H1 (cell line): ENCODE results near the gene PIAS1. TPM values are rescaled to one million over a fixed set of nuclear protein-coding genes. Genes with fewer than 3 reads are reported as not detected.

Experiments used
- CTCF ChIA-PET: fragments of 300-600 bp; sonication (Branson Sonifier 250); formaldehyde crosslinking; loops from one replicate; lab custom pipeline; 2021; ENCODE audit not compliant: partially characterized antibody; lab: Charles Lee
- POLR2A ChIA-PET: fragments of 300-600 bp; sonication (Branson Sonifier 250); formaldehyde crosslinking; loops from one replicate; lab custom pipeline; 2021; ENCODE audit warnings: inconsistent platforms; ENCODE audit not compliant: partially characterized antibody; lab: Charles Lee
- DNase-seq, 2 experiments: peaks; one replicate each; pipeline versions ENCODE4 v3.0.0 to v3.0.0-alpha.2; 2010 to 2022; ENCODE audit warnings: low spot score in 2 of 2, low read depth in 1 of 2, mixed read lengths in 1 of 2
- FAIRE-seq: peaks from 2 replicates; lab custom pipeline; 2011; peaks lifted over from hg19 to GRCh38; lab: Jason Lieb, UNC
- H2AFZ ChIP-seq: 2 replicates; pipeline ENCODE4 v1.8.1; 2012; ENCODE audit warnings: low read length, inconsistent platforms
- H2AK5ac ChIP-seq: 2 replicates; pipeline ENCODE4 v1.6.1; 2013; ENCODE audit warnings: low read depth, low read length
- H2BK120ac ChIP-seq: replicated peaks from 2 replicates; pipeline ENCODE3; 2013; ENCODE audit warnings: low read depth, low read length, inconsistent platforms
- H2BK12ac ChIP-seq: 2 replicates; pipeline ENCODE4 v1.6.1; 2013; ENCODE audit warnings: low read depth, low read length
- H2BK15ac ChIP-seq: 2 replicates; pipeline ENCODE4 v1.6.1; 2013; ENCODE audit warnings: low read length
- H2BK20ac ChIP-seq: 2 replicates; pipeline ENCODE4 v1.6.1; 2013; ENCODE audit warnings: low read length
- H2BK5ac ChIP-seq: 2 replicates; pipeline ENCODE4 v1.6.1; 2013; ENCODE audit warnings: low read depth, low read length
- H3K14ac ChIP-seq: 2 replicates; pipeline ENCODE4 v1.6.1; 2013; ENCODE audit warnings: inconsistent platforms; ENCODE audit not compliant: insufficient read length
- H3K18ac ChIP-seq: 2 replicates; pipeline ENCODE4 v1.6.1; 2013; ENCODE audit warnings: low read length; ENCODE audit errors: extremely low read depth
- H3K23ac ChIP-seq: 2 replicates; pipeline ENCODE4 v1.6.1; 2013; ENCODE audit warnings: inconsistent platforms; ENCODE audit not compliant: insufficient read length
- H3K23me2 ChIP-seq: 2 replicates; pipeline ENCODE4 v1.6.1; 2013; ENCODE audit warnings: low read depth, low read length
- H3K27ac ChIP-seq: 2 replicates; pipeline ENCODE4 v1.6.1; 2011; ENCODE audit warnings: low read depth, low read length, inconsistent platforms
- H3K27me3 ChIP-seq, 4 experiments: replicated peaks in 1 of 4; 1 replicate in 1 of 4; 2 replicates in 3 of 4; pipeline versions ENCODE4 v1.6.1 to v1.8.1; 2011 to 2013; ENCODE audit warnings: low read length in 3 of 4, mild to moderate bottlenecking in 3 of 4, inconsistent platforms in 2 of 4, mixed read lengths in 2 of 4, moderate library complexity in 1 of 4; ENCODE audit not compliant: control insufficient read depth in 3 of 4, insufficient read depth in 3 of 4; ENCODE audit errors: extremely low read depth in 1 of 4
- H3K36me3 ChIP-seq, 4 experiments: 2 replicates each; pipeline versions ENCODE4 v1.6.1 to v1.8.1; 2011 to 2013; ENCODE audit warnings: mild to moderate bottlenecking in 4 of 4, low read length in 3 of 4, moderate library complexity in 2 of 4, control low read depth in 1 of 4, inconsistent platforms in 1 of 4; ENCODE audit not compliant: insufficient read depth in 4 of 4, control insufficient read depth in 2 of 4
- H3K4ac ChIP-seq: replicated peaks from 2 replicates; pipeline ENCODE3; 2013; ENCODE audit warnings: low read length, low read depth, mixed read lengths, inconsistent platforms; ENCODE audit not compliant: insufficient read length
- H3K4me1 ChIP-seq, 4 experiments: replicated peaks in 1 of 4; 1 replicate in 1 of 4; 2 replicates in 3 of 4; pipeline versions ENCODE4 v1.6.1 to v1.8.1; 2011 to 2013; ENCODE audit warnings: low read length in 3 of 4, inconsistent platforms in 2 of 4, mixed read lengths in 1 of 4; ENCODE audit not compliant: insufficient read depth in 4 of 4, control insufficient read depth in 3 of 4
- H3K4me2 ChIP-seq, 2 experiments: 2 replicates each; pipeline versions ENCODE4 v1.6.1 to v1.8.1; 2011 to 2013; ENCODE audit warnings: low read depth in 2 of 2, low read length in 2 of 2, control low read depth in 1 of 2, inconsistent platforms in 1 of 2, mild to moderate bottlenecking in 1 of 2; ENCODE audit not compliant: insufficient read depth in 1 of 2
- H3K4me3 ChIP-seq, 4 experiments: fragments of 200-600, 300-600 bp in 1 of 4; sonication (generic), shearing (Covaris generic), sonication (Bioruptor Twin) in 1 of 4; 2 replicates each; pipeline versions ENCODE4 v1.5.1 to v1.8.1; 2011 to 2016; ENCODE audit warnings: low read length in 4 of 4, low read depth in 3 of 4, control low read depth in 2 of 4, inconsistent platforms in 2 of 4, mild to moderate bottlenecking in 2 of 4, mixed read lengths in 1 of 4, moderate library complexity in 1 of 4; ENCODE audit not compliant: insufficient read depth in 2 of 4; ENCODE audit errors: extremely low read depth in 1 of 4
- H3K56ac ChIP-seq: replicated peaks from 2 replicates; pipeline ENCODE3; 2013; ENCODE audit warnings: low read depth, mild to moderate bottlenecking, mixed read lengths, low read length, inconsistent platforms; ENCODE audit not compliant: insufficient read length
- H3K79me1 ChIP-seq: 2 replicates; pipeline ENCODE4 v1.6.1; 2013; ENCODE audit warnings: low read depth, low read length, control low read depth
- H3K79me2 ChIP-seq, 2 experiments: 2 replicates each; pipeline versions ENCODE4 v1.6.1 to v1.8.1; 2012 to 2013; ENCODE audit warnings: low read length in 2 of 2, mild to moderate bottlenecking in 2 of 2, inconsistent platforms in 1 of 2; ENCODE audit not compliant: insufficient read depth in 2 of 2, control insufficient read depth in 1 of 2
- H3K9ac ChIP-seq, 4 experiments: replicated peaks in 1 of 4; 1 replicate in 1 of 4; 2 replicates in 3 of 4; pipeline versions ENCODE4 v1.6.1 to v1.8.1; 2011 to 2013; ENCODE audit warnings: low read depth in 3 of 4, low read length in 3 of 4, control low read depth in 2 of 4, mild to moderate bottlenecking in 2 of 4, moderate library complexity in 2 of 4, inconsistent platforms in 1 of 4; ENCODE audit errors: extremely low read depth in 1 of 4
- H3K9me3 ChIP-seq, 2 experiments: 2 replicates each; pipeline versions ENCODE4 v1.6.1 to v1.8.1; 2012 to 2013; ENCODE audit warnings: mild to moderate bottlenecking in 2 of 2, moderate library complexity in 2 of 2, control low read depth in 1 of 2, inconsistent platforms in 1 of 2, low read depth in 1 of 2, low read length in 1 of 2, mixed read lengths in 1 of 2; ENCODE audit not compliant: insufficient read depth in 2 of 2
- H4K20me1 ChIP-seq, 2 experiments: replicated peaks in 1 of 2; 2 replicates each; pipeline versions ENCODE3 to v1.8.1; 2011 to 2013; ENCODE audit warnings: inconsistent platforms in 2 of 2, low read length in 2 of 2, mild to moderate bottlenecking in 1 of 2; ENCODE audit not compliant: insufficient read depth in 2 of 2, control insufficient read depth in 1 of 2
- H4K5ac ChIP-seq: 2 replicates; pipeline ENCODE4 v1.6.1; 2013; ENCODE audit warnings: low read length, low read depth, mixed read lengths, inconsistent platforms; ENCODE audit not compliant: insufficient read length
- H4K8ac ChIP-seq: 2 replicates; pipeline ENCODE4 v1.8.0; 2013; ENCODE audit warnings: mild to moderate bottlenecking, moderate library complexity, low read length, inconsistent platforms; ENCODE audit not compliant: insufficient read depth; ENCODE audit errors: extremely low read depth
- H4K91ac ChIP-seq: replicated peaks from 2 replicates; pipeline ENCODE3; 2013; ENCODE audit warnings: low read length, mixed read lengths, inconsistent platforms; ENCODE audit not compliant: insufficient read length
- BACH1 ChIP-seq: IDR thresholded peaks from 2 replicates; pipeline ENCODE4 v1.6.1; 2012; ENCODE audit warnings: low read length, improper control_type of control experiment
- MAFK ChIP-seq: IDR thresholded peaks from 2 replicates; pipeline ENCODE4 v1.6.1; 2012; ENCODE audit warnings: low read depth, mild to moderate bottlenecking, improper control_type of control experiment, low read length
- NRF1 ChIP-seq: IDR thresholded peaks from 2 replicates; pipeline ENCODE4 v1.6.1; 2011; ENCODE audit warnings: mild to moderate bottlenecking, low read depth, low read length, improper control_type of control experiment
- PHF8 ChIP-seq: fragments of 200-600 bp; sonication (generic); conservative IDR thresholded peaks from 2 replicates; pipeline ENCODE4 v1.7.1; 2012; ENCODE audit warnings: low read depth, mild to moderate bottlenecking, inconsistent platforms, low read length, moderate library complexity
- POLR2AphosphoS5 ChIP-seq: IDR thresholded peaks from 2 replicates; pipeline ENCODE4 v1.6.1; 2011; ENCODE audit warnings: low read depth, low read length
- WGBS, 2 experiments: shearing (Covaris generic) in 1 of 2; methylation state at CpG; one replicate each; pipeline versions ENCODE4 v1.1.6 to v1.1.7; 2013 to 2015; ENCODE audit warnings: low lambda C conversion rate in 2 of 2, mixed read lengths in 2 of 2, inconsistent platforms in 1 of 2, low coverage in 1 of 2, missing lambda C conversion rate in 1 of 2; ENCODE audit not compliant: insufficient replicate concordance in 2 of 2, insufficient coverage in 1 of 2, insufficient read length in 1 of 2; ENCODE audit errors: extremely low coverage in 1 of 2, missing lambda C conversion rate in 1 of 2; 5-methylcytosine and 5-hydroxymethylcytosine counted together
- polyA plus RNA-seq, 7 experiments: library from polyadenylated mRNA; depleted of rRNA in 3 of 7; stranded (reverse) in 5 of 7; unstranded in 2 of 7; fragments of >200 nt in 5 of 7; fragments of 200-250 nt in 2 of 7; gene quantifications; 1 replicate in 5 of 7; 2 replicates in 1 of 7; 4 replicates in 1 of 7; pipeline versions ENCODE4 v1.2.1 to v1.2.3, GENCODE V29; 2011 to 2013; ENCODE audit warnings: missing spikeins in 2 of 7, mixed read lengths in 2 of 7
- total RNA-seq: library from RNA; stranded (reverse); fragmentation: NEBNext Ultra II Directional; extraction: Animal tissue kit (Norgen Biotek cat#: 25700); gene quantifications from 2 replicates; pipeline ENCODE4 v1.2.1, GENCODE V29; 2021
- TF ChIP-seq, protein P1 (sequence below): IDR thresholded peaks from 2 replicates; pipeline ENCODE4 v1.6.1; 2012; ENCODE audit warnings: inconsistent platforms

The PIAS1 gene
- total and polyA plus RNA-seq, 2 of the 8 experiments (the other 6 are each of a cell fraction or from before 2014, with no cell fraction given), result 30.8 to 34.5 TPM

GRCh38 chr15:68232449-68232848 is 178.3 kb downstream of the PIAS1 start:
- ChIA-PET POLR2A (interaction anchor here (0.8 to 1.2 kb wide), 2 partner anchors 9 to 17 kb away, joined by 3 read pairs; no protein-coding TSS in a partner anchor), CTCF (interaction anchor here (0.8 to 6.3 kb wide), 4 partner anchors 20 to 717 kb away, joined by 3 to 26 read pairs (median 9); no protein-coding TSS in a partner anchor)
- no peak overlapping the region for H3K14ac ChIP-seq
- no peak overlapping the region for H4K91ac ChIP-seq
- no peak overlapping the region for H3K23ac ChIP-seq
- no peak overlapping the region for H3K4me2 ChIP-seq
- H3K9me3 ChIP-seq, result no peaks in the 10 kb centered on the region
- no peak overlapping the region for H2AK5ac ChIP-seq
- DNase-seq (peak in 1 of 2 experiments; percentile 19), FAIRE-seq (no peak)
- H3K27me3 ChIP-seq, result peaks cover 0 to 2% (median 0%) of the 10 kb centered on the region in 4 experiments; a peak in 1 of 7 replicates
- no peak overlapping the region for H3K27ac ChIP-seq
- WGBS, 2 experiments, result 88% methylated on average over 6 of the region's 6 CpGs; no CpG with 5 or more reads in 1 of the 2 experiments
- no peak overlapping the region for H2AFZ ChIP-seq
- H3K79me2 ChIP-seq, result peaks cover 11 to 16% of the 10 kb centered on the region in 2 experiments
- H3K4ac ChIP-seq, result no peak overlapping the region
- H4K8ac ChIP-seq, result no peak overlapping the region
- no peak overlapping the region for H3K4me3 ChIP-seq
- peaks cover 1 to 4% of the 10 kb centered on the region in 2 experiments for H4K20me1 ChIP-seq
- H2BK15ac ChIP-seq, result no peak overlapping the region
- no peaks in the 10 kb centered on the region for H3K36me3 ChIP-seq
- H3K79me1 ChIP-seq, result peaks cover 13% of the 10 kb centered on the region
- H2BK5ac ChIP-seq, result no peak overlapping the region
- no peak overlapping the region for H2BK12ac ChIP-seq
- H2BK20ac ChIP-seq, result no peak overlapping the region
- no peak overlapping the region for H3K56ac ChIP-seq
- H3K18ac ChIP-seq, result no peak overlapping the region
- peaks cover 3 to 17% (median 11%) of the 10 kb centered on the region in 4 experiments for H3K4me1 ChIP-seq
- H3K23me2 ChIP-seq, result peaks cover 13% of the 10 kb centered on the region
- TF ChIP-seq PHF8 (no peak), NRF1 (no peak), POLR2AphosphoS5 (no peak), BACH1 (no peak), MAFK (no peak)
- TF ChIP-seq, protein P1, sequence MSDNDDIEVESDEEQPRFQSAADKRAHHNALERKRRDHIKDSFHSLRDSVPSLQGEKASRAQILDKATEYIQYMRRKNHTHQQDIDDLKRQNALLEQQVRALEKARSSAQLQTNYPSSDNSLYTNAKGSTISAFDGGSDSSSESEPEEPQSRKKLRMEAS, result no peak
- no peak overlapping the region for H4K5ac ChIP-seq
- no peak overlapping the region for H3K9ac ChIP-seq
- H2BK120ac ChIP-seq, result no peak overlapping the region
